GM12801 (cell line): ENCODE data around the gene FSIP1.

Experiments used
- TF ChIP-seq, protein P1 (sequence below): IDR thresholded peaks from one replicate; pipeline ENCODE4 v1.5.1; 2011; ENCODE audit warnings: control low read depth; ENCODE audit not compliant: insufficient read length; ENCODE audit errors: extremely low read depth

The FSIP1 gene

DNA sequence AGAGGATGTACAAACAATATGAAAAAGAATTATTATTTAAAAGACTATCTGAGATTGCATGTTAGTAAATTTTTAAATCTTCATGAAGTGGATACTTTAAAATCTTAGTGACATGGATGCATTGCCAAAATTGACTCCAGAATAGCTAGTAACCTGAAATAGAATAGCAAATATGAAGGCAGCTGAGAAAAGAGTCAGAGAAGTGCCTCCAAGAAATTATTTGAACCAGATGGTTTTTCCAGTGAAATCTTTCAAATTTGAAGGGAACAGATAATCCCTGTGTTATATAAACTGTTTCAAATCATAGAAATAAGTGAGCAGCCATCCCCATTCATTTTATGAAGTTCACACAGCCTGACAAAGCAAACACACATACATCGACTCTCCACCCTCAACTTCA, 29.6 kb downstream of the FSIP1 start:
- TF ChIP-seq, protein P1, sequence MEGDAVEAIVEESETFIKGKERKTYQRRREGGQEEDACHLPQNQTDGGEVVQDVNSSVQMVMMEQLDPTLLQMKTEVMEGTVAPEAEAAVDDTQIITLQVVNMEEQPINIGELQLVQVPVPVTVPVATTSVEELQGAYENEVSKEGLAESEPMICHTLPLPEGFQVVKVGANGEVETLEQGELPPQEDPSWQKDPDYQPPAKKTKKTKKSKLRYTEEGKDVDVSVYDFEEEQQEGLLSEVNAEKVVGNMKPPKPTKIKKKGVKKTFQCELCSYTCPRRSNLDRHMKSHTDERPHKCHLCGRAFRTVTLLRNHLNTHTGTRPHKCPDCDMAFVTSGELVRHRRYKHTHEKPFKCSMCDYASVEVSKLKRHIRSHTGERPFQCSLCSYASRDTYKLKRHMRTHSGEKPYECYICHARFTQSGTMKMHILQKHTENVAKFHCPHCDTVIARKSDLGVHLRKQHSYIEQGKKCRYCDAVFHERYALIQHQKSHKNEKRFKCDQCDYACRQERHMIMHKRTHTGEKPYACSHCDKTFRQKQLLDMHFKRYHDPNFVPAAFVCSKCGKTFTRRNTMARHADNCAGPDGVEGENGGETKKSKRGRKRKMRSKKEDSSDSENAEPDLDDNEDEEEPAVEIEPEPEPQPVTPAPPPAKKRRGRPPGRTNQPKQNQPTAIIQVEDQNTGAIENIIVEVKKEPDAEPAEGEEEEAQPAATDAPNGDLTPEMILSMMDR: no peak

DNA sequence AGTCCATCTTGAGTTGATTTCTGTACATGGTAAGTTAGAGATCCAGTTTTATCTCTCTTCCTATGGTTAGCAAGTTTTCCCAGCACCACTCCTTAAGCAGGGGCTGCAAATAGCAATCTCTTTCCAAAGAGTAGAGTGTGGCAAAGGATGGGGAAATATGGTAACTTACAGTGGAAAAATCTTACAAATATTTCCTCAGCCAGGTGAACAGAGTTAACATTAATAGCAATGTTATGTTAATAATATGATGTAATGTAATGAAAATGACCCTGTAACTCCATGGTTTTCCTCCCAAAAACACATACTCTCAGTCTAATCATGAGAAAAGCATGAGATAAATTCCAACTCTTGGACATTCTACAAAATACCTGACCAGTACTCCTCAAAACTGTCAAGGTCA, 30.4 kb downstream of the FSIP1 start:
- TF ChIP-seq, protein P1: no peak

DNA sequence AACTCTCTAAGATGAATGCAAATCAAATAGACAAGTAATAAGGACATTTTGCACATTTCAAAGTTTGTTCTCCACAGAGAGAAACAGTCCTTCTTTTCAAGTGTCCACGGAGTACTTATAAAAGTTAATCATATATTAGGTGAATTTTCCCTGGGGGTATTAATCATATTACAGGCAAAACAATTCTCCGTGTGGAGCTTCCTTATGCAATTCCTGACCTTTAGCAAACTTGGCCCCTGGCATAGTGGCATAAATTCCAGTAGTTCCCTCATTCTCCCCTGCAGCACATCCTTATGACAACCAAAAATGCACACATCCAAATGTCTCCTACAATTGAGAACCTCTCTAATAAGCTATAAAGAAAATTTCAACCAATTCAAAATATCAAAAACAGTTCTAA, 34.4 kb downstream of the FSIP1 start:
- TF ChIP-seq, protein P1: no peak

DNA sequence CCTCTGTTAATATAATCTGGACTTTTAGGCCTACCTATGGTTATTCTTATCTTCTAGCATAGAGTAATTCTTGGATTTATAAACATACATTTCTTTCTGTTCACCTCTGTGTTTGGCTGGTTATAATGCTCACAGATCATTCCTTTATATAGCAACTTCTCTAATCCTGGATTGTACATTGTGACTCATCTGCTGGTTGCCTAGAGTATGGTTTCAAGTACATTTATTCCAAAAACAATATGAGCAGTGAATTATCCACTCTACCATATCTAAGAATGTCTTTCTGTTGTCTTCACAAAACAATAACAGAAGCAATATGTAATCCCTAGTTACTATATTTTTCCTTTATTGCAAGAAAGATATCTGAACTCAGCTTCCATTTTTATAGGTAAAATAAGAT, 35.3 kb downstream of the FSIP1 start:
- TF ChIP-seq, protein P1: no peak

DNA sequence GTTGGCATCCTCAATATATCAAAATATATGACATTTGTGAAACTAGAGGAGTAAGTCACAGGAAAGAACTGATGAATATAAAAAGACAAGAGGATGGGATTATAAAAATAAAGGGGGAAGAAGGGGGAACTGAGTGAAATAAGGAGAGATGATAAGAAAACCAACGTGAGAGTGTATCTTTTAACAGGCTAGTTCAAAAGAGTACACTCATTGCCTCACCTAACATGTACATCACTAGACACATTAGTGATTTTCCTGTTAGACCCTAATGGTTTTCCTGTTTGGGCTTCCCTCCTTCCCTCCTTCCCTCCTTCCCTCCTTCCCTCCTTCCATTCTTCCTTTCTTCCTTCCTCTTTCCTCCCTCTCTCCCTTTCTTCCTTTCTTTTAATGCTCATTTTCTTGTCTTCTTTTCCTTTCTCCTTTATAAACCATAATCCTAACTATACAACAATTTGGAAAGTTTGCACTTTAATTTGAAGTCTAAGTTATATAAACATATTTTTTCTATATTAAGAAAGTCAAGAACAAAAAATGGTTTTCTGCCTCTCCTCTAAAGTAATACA, 35.8 kb downstream of the FSIP1 start:
- TF ChIP-seq, protein P1: no peak

DNA sequence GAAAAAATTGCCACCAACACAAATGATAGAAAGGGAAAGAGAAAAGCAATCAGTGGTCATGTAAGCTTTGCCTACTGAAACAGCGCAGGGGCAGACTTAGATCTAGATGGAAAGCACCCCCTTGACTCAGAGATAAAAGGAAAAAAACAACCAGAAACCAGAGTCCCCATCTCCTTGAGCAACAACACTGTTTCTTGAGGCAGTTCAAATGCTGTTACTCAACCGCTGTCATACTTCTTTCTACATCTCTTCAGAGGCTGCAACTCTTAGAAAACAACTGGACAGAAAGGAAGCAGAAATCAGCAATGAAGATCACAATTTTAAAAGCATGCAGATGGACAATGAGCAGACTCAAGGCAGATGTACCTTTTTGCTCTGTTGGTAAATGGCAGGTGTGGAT, 36.5 kb downstream of the FSIP1 start:
- TF ChIP-seq, protein P1: no peak

DNA sequence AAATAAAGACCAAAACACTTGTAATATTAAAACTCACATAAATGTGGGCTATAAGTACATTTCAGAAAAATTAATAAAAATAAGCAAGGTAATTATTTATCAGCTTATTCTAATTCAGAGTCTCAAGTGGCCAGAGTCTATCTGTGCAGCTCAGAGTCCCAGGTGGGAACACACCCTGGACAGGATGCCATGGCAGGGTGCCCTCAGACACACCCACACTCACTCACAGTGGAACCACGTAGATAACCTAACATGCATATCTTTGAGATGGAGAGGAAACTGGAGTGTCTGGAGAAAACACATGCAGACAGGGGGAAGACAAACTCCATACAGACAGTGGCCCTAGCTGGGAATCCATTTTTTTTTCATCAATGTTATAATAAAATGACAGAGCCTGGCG, 37.2 kb downstream of the FSIP1 start:
- TF ChIP-seq, protein P1: no peak
